GM20000 (cell line): ENCODE measurements around the gene TGM3.

Source experiments
- DNase-seq: peaks from one replicate; pipeline ENCODE4 v3.0.0; 2012; ENCODE audit warnings: low spot score
- TF ChIP-seq, protein P1 (sequence below): IDR thresholded peaks from 2 replicates; pipeline ENCODE4 v1.5.1; 2012; ENCODE audit warnings: mild to moderate bottlenecking, control low read depth; ENCODE audit errors: extremely low read depth, missing control alignments

TGM3 gene

GRCh38 chr20:2285193-2285592 is 10.6 kb upstream of the TGM3 start:
- TF ChIP-seq, protein P1, sequence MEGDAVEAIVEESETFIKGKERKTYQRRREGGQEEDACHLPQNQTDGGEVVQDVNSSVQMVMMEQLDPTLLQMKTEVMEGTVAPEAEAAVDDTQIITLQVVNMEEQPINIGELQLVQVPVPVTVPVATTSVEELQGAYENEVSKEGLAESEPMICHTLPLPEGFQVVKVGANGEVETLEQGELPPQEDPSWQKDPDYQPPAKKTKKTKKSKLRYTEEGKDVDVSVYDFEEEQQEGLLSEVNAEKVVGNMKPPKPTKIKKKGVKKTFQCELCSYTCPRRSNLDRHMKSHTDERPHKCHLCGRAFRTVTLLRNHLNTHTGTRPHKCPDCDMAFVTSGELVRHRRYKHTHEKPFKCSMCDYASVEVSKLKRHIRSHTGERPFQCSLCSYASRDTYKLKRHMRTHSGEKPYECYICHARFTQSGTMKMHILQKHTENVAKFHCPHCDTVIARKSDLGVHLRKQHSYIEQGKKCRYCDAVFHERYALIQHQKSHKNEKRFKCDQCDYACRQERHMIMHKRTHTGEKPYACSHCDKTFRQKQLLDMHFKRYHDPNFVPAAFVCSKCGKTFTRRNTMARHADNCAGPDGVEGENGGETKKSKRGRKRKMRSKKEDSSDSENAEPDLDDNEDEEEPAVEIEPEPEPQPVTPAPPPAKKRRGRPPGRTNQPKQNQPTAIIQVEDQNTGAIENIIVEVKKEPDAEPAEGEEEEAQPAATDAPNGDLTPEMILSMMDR = no peak
- DNase-seq = no peak

- no peak for DNase-seq
- TF ChIP-seq, protein P1 = no peak
Observed at GRCh38 chr20:2285613-2286012, 10.2 kb upstream of the TGM3 start.

GRCh38 chr20:2287504-2287903 is 8.3 kb upstream of the TGM3 start:
- DNase-seq = no peak
- TF ChIP-seq, protein P1 = no peak

DNA sequence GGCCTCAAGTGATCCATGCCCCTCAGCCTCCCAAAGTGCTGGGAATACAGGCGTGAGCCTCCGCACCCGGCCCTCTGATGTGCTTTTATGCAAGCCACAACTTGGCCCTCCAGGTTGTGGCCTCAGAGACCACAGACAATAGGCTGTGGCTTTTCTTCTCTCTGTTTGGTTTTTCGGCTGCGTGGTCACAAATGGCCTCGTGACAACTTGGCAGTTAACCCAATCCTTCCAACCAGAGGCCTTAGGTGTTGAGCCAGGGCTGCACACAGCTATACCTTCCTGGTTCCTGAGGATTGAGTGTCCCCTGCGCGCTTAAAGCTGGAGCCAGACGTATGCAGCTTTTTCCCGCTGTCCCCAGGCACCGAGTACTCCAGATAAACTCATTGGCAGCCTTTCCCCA is 6.3 kb upstream of the TGM3 start:
- TF ChIP-seq, protein P1 = no peak
- no peak for DNase-seq

GRCh38 chr20:2290486-2290885 is 5.3 kb upstream of the TGM3 start:
- TF ChIP-seq, protein P1 = no peak
- no peak for DNase-seq

DNA sequence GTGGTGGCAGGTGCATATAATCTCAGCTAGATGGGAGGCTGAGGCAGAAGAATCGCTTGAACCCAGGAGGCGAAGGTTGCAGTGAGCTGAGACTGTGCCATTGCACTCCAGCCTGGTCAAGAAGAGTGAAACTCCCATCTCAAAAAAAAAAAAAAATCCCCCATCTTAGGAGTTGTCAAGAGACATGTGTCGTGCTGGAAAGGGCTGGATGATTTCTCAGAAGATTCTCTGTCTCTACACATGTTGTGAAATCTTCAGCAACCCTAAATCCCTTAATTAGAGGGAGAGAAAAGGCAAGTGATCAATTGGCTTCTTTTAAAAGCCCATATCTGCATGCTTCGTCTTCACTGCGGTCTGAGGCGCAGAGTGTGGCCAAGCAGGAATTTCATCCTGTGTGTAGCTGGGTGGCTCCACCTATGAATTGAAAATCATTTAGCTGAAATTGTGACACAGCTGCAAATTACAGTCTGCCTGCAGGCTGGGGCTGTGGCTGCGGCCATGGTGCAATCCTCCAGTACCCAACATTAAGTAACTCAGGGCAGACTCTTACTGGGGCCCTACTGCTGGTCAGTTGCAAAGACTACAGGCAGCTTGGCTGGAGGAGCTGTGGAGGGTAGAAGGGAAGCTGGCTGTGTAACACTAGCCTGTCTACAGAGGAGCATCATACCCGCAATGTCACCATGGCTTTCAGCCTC is 3.2 kb upstream of the TGM3 start:
- DNase-seq = no peak
- TF ChIP-seq, protein P1 = no peak

GRCh38 chr20:2293486-2293885 is 2.3 kb upstream of the TGM3 start:
- DNase-seq = no peak
- TF ChIP-seq, protein P1 = no peak
